ENCODE measurements around the gene PRPS2. TPM values are rescaled to one million over a fixed set of nuclear protein-coding genes. Genes with fewer than 3 reads are reported as not detected.

The PRPS2 gene
- polyA plus RNA-seq, 1 experiment, result 20.5 TPM

DNA sequence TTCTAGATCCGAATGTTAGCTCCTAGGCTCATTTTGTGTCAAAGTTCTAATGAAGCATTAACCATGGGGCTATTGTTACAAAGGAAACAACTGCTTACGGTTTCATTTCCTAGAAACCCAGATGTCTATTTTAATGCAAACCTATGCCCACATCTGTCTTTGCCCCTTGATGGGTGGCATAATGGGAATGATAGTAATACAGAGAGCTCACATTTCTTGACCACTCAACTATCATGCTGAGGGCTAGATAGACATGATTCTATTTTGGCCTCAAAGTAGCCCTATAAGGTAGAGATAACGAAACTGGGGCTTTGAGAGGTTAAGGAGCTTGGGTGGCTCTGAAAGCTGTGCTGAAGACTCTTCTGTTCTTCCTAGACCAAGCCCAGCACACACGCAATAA lies 77.5 kb downstream of the PRPS2 start:
- H3K36me3 ChIP-seq (ENCODE audit: control insufficient read depth, insufficient read depth, low read length), result no peaks in the 10 kb centered on the region
- DNase-seq (ENCODE audit: low read depth), result no peak
- no peak overlapping the region for H3K4me3 ChIP-seq (ENCODE audit: low read depth, low read length)
- ChIA-PET CTCF (no interaction called here), POLR2A (no interaction called here)
- H3K27me3 ChIP-seq (ENCODE audit: control insufficient read depth, insufficient read depth, low read length), result no peaks in the 10 kb centered on the region
- TF ChIP-seq, protein P1, sequence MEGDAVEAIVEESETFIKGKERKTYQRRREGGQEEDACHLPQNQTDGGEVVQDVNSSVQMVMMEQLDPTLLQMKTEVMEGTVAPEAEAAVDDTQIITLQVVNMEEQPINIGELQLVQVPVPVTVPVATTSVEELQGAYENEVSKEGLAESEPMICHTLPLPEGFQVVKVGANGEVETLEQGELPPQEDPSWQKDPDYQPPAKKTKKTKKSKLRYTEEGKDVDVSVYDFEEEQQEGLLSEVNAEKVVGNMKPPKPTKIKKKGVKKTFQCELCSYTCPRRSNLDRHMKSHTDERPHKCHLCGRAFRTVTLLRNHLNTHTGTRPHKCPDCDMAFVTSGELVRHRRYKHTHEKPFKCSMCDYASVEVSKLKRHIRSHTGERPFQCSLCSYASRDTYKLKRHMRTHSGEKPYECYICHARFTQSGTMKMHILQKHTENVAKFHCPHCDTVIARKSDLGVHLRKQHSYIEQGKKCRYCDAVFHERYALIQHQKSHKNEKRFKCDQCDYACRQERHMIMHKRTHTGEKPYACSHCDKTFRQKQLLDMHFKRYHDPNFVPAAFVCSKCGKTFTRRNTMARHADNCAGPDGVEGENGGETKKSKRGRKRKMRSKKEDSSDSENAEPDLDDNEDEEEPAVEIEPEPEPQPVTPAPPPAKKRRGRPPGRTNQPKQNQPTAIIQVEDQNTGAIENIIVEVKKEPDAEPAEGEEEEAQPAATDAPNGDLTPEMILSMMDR (IDR thresholded peaks at IDR 0.05; ENCODE audit: insufficient read depth, low read depth, low read length), result no peak

DNA sequence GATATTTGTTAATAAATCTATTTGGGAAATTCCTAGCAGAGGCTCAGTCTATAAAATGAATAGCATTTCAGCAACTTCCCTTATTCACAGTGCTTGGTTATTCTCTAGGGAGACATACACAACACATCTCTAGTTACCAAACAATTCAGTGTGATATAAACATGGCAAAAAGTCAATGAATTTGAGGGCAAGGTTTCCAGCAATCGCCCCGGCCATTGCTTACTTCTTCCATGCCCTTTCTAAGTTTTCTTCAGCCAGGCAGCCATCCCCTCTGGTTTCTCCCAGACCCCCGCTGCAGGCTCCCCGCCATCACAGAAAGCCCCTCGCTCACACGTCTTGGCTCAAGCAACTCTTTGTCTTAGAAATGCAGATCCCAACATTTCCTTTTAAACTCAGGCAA lies 80.0 kb downstream of the PRPS2 start:
- DNase-seq (ENCODE audit: low read depth), result no peak
- TF ChIP-seq, protein P1 (IDR thresholded peaks at IDR 0.05; ENCODE audit: insufficient read depth, low read depth, low read length), result no peak
- Histone ChIP-seq H3K4me3 (ENCODE audit: low read depth, low read length) (no peak overlapping the region), H3K36me3 (ENCODE audit: control insufficient read depth, insufficient read depth, low read length) (no peaks in the 10 kb centered on the region), H3K27me3 (ENCODE audit: control insufficient read depth, insufficient read depth, low read length) (no peaks in the 10 kb centered on the region)
- POLR2A ChIA-PET, result no interaction called here
- CTCF ChIA-PET, result no interaction called here

DNA sequence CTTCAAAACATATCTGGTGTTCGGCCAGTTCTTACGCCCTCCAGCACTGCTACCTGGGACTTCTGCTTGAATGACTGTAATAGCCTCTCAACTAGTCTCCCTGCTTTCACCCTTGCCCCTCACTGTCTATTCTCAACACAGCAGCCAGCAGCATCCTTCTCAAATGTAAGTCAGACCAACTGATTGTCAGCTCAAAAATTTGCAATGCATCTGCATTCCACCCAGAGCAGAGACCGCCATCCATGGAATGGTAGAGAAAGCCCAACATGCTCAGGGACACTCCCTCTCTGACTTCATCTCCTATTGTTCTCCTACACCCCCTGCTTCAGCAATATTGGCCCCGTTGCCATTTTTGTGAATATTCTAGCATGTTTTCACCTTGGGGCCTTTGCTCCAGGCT lies 81.5 kb downstream of the PRPS2 start:
- ChIA-PET POLR2A (no interaction called here), CTCF (no interaction called here)
- H3K4me3 ChIP-seq (ENCODE audit: low read depth, low read length), result no peak overlapping the region
- H3K27me3 ChIP-seq (ENCODE audit: control insufficient read depth, insufficient read depth, low read length), result no peaks in the 10 kb centered on the region
- DNase-seq (ENCODE audit: low read depth), result no peak
- no peaks in the 10 kb centered on the region for H3K36me3 ChIP-seq (ENCODE audit: control insufficient read depth, insufficient read depth, low read length)
- TF ChIP-seq, protein P1 (IDR thresholded peaks at IDR 0.05; ENCODE audit: insufficient read depth, low read depth, low read length), result no peak

Other genes with a start within 250 kb of the PRPS2 start
- not detected in 2 replicates for gene TLR7, start 75.7 kb downstream of the PRPS2 start, polyA plus RNA-seq (2011; rRNA removed)
- not detected in 2 replicates for gene TLR8, start 115.2 kb downstream of the PRPS2 start, polyA plus RNA-seq (2011; rRNA removed)
- gene TMSB4X, start 183.7 kb downstream of the PRPS2 start, polyA plus RNA-seq (2011; rRNA removed), result 2,469 and 4,277 TPM in 2 replicates